Endothelial cell of umbilical vein (primary cell): ENCODE measurements around the gene SOHLH2. TPM values are rescaled to one million over a fixed set of nuclear protein-coding genes. Genes with fewer than 3 reads are reported as not detected.
A peak's percentile ranks its signal among the peaks of the same experiment; 100 is the strongest.

Experiments used
- BruUV-seq: library from RNA; stranded (reverse); fragments of 400-500 nt; replicated peaks from 2 replicates; lab custom pipeline; 2021; lab: Mats Ljungman, UMichigan
- CTCF ChIA-PET: fragments of 300-600, 350-600 bp; sonication (Branson Sonifier 250); formaldehyde crosslinking; loops from one replicate; lab custom pipeline; 2021; ENCODE audit warnings: antibody characterized with exemption, inconsistent platforms; lab: Charles Lee
- POLR2A ChIA-PET: fragments of 300-600, 350-600 bp; sonication (Branson Sonifier 250); formaldehyde crosslinking; loops from one replicate; lab custom pipeline; 2021; ENCODE audit warnings: antibody characterized with exemption, inconsistent platforms; lab: Charles Lee
- DNase-seq: peaks from one replicate; pipeline ENCODE4 v3.0.0-alpha.2; 2011; ENCODE audit warnings: low read depth, low spot score
- FAIRE-seq: peaks from 2 replicates; lab custom pipeline; 2011; peaks lifted over from hg19 to GRCh38; lab: Jason Lieb, UNC
- H2AFZ ChIP-seq: 2 replicates; pipeline ENCODE4 v1.6.0; 2012; ENCODE audit warnings: low read depth, low read length, control low read depth, inconsistent platforms
- H3K27ac ChIP-seq: 2 replicates; pipeline ENCODE4 v1.5.1; 2011; ENCODE audit warnings: low read depth, mild to moderate bottlenecking, control low read depth, low read length, moderate library complexity; ENCODE audit not compliant: insufficient read depth
- H3K27me3 ChIP-seq, 2 experiments: 2 replicates each; pipeline versions ENCODE4 v1.6.0 to v1.6.1; 2011; ENCODE audit warnings: low read length in 2 of 2, mixed read lengths in 1 of 2; ENCODE audit not compliant: control insufficient read depth in 2 of 2, insufficient read depth in 2 of 2
- H3K36me3 ChIP-seq, 2 experiments: 2 replicates in 1 of 2; 3 replicates in 1 of 2; pipeline ENCODE4 v1.5.1; 2011; ENCODE audit warnings: low read length in 2 of 2, mild to moderate bottlenecking in 1 of 2, moderate library complexity in 1 of 2; ENCODE audit not compliant: control insufficient read depth in 2 of 2, insufficient read depth in 2 of 2; ENCODE audit errors: extremely low read depth in 1 of 2
- H3K4me1 ChIP-seq: 3 replicates; pipeline ENCODE4 v1.5.1; 2011; ENCODE audit warnings: mild to moderate bottlenecking, low read length; ENCODE audit not compliant: control insufficient read depth, insufficient read depth; ENCODE audit errors: extremely low read depth
- H3K4me2 ChIP-seq: 2 replicates; pipeline ENCODE4 v1.6.1; 2011; ENCODE audit warnings: low read length, control low read depth, mixed read lengths; ENCODE audit not compliant: insufficient read depth
- H3K4me3 ChIP-seq, 3 experiments: fragments of 200-600 bp in 1 of 3; sonication (generic), shearing (Covaris generic) in 1 of 3; replicated peaks in 1 of 3; 2 replicates each; pipeline ENCODE4 v1.5.1; 2011 to 2016; ENCODE audit warnings: control low read depth in 3 of 3, low read length in 3 of 3, mild to moderate bottlenecking in 2 of 3, inconsistent platforms in 1 of 3, low read depth in 1 of 3, moderate library complexity in 1 of 3; ENCODE audit not compliant: insufficient read depth in 1 of 3
- H3K79me2 ChIP-seq: 2 replicates; pipeline ENCODE4 v1.6.0; 2012; ENCODE audit warnings: low read length, inconsistent platforms; ENCODE audit not compliant: control insufficient read depth, insufficient read depth
- H3K9ac ChIP-seq: replicated peaks from 2 replicates; pipeline ENCODE3; 2011; ENCODE audit warnings: low read length, control low read depth; ENCODE audit not compliant: insufficient read depth; ENCODE audit errors: extremely low read depth
- H3K9me1 ChIP-seq: replicated peaks from 3 replicates; pipeline ENCODE4 v1.6.0; 2011; ENCODE audit warnings: mild to moderate bottlenecking, low read length; ENCODE audit not compliant: control insufficient read depth, insufficient read depth; ENCODE audit errors: extremely low read depth
- H3K9me3 ChIP-seq: replicated peaks from 2 replicates; pipeline ENCODE4 v1.5.1; 2012; ENCODE audit warnings: low read length, inconsistent platforms; ENCODE audit not compliant: control insufficient read depth, insufficient read depth
- H4K20me1 ChIP-seq: replicated peaks from 2 replicates; pipeline ENCODE3; 2011; ENCODE audit warnings: mild to moderate bottlenecking, low read length; ENCODE audit not compliant: control insufficient read depth, insufficient read depth; ENCODE audit errors: extremely low read depth
- EZH2 ChIP-seq: IDR thresholded peaks from 2 replicates; pipeline ENCODE4 v1.6.1; 2012; ENCODE audit warnings: borderline replicate concordance, low read depth, mild to moderate bottlenecking, moderate library complexity, low read length, inconsistent platforms; ENCODE audit not compliant: severe bottlenecking
- FOS ChIP-seq: IDR thresholded peaks from 2 replicates; pipeline ENCODE4 v1.6.1; 2011; ENCODE audit warnings: mild to moderate bottlenecking, low read length, moderate library complexity, borderline replicate concordance; ENCODE audit not compliant: insufficient read depth
- GATA2 ChIP-seq: IDR thresholded peaks from 2 replicates; pipeline ENCODE4 v1.7.0; 2011; ENCODE audit warnings: low read depth, mild to moderate bottlenecking, moderate library complexity, mixed read lengths, low read length; ENCODE audit not compliant: insufficient read length, insufficient read depth
- JUN ChIP-seq: IDR thresholded peaks from 2 replicates; pipeline ENCODE4 v1.6.1; 2011; ENCODE audit warnings: borderline replicate concordance, low read depth; ENCODE audit not compliant: insufficient read length, insufficient read depth
- MYC ChIP-seq: IDR thresholded peaks from one replicate; pipeline ENCODE4 v1.6.1; 2011; ENCODE audit warnings: mild to moderate bottlenecking, low read depth, low read length
- POLR2A ChIP-seq: IDR thresholded peaks from 2 replicates; pipeline ENCODE4 v1.6.1; 2012; ENCODE audit warnings: low read depth, mild to moderate bottlenecking, control low read depth, low read length
- POLR2AphosphoS5 ChIP-seq: IDR thresholded peaks from 2 replicates; pipeline ENCODE4 v1.6.1; 2012; ENCODE audit warnings: low read depth, mild to moderate bottlenecking, control low read depth, low read length, moderate library complexity; ENCODE audit not compliant: insufficient read depth
- dilution Hi-C: fragments of 300-500 bp; cut with MboI; formaldehyde crosslinking; loops from one replicate; pipeline ENCODE4 v1.15.0; 2019; ENCODE audit warnings: low sequenced_read_pairs; ENCODE audit not compliant: extremely low pct_ligation_motif_present
- intact Hi-C: fragments of 100-400 bp; cut with micrococcal nuclease; formaldehyde crosslinking; loops from one replicate; pipeline ENCODE4 v1.10.0; 2022
- polyA plus RNA-seq, 4 experiments: library from polyadenylated mRNA; depleted of rRNA in 3 of 4; stranded (reverse) in 3 of 4; unstranded in 1 of 4; fragments of >200 nt; gene quantifications; 2 replicates each; pipeline versions ENCODE4 v1.2.1 to v1.2.3, GENCODE V29; 2011 to 2012; ENCODE audit warnings: missing spikeins in 1 of 4
- total RNA-seq: library from RNA; stranded (reverse); gene quantifications from 2 replicates; pipeline ENCODE4 v1.2.3, GENCODE V29; 2021
- TF ChIP-seq, protein P1 (sequence below), 2 donors: IDR thresholded peaks; 1 replicate in 1 of 2; 2 replicates in 1 of 2; pipeline ENCODE4 v1.5.1; 2011; ENCODE audit warnings: low read length in 2 of 2, mild to moderate bottlenecking in 2 of 2, moderate library complexity in 2 of 2, control low read depth in 1 of 2, inconsistent platforms in 1 of 2, low read depth in 1 of 2; ENCODE audit not compliant: insufficient read depth in 1 of 2; ENCODE audit errors: extremely low read depth in 1 of 2
- TF ChIP-seq, protein P2 (sequence below): IDR thresholded peaks from 2 replicates; pipeline ENCODE4 v1.6.1; 2011; ENCODE audit not compliant: insufficient read depth, insufficient read length

SOHLH2 gene
- total and polyA plus RNA-seq, 2 donors (not counting 3 experiments of a cell fraction or from before 2014, with no cell fraction given) = 0.11 to 0.55 TPM

DNA sequence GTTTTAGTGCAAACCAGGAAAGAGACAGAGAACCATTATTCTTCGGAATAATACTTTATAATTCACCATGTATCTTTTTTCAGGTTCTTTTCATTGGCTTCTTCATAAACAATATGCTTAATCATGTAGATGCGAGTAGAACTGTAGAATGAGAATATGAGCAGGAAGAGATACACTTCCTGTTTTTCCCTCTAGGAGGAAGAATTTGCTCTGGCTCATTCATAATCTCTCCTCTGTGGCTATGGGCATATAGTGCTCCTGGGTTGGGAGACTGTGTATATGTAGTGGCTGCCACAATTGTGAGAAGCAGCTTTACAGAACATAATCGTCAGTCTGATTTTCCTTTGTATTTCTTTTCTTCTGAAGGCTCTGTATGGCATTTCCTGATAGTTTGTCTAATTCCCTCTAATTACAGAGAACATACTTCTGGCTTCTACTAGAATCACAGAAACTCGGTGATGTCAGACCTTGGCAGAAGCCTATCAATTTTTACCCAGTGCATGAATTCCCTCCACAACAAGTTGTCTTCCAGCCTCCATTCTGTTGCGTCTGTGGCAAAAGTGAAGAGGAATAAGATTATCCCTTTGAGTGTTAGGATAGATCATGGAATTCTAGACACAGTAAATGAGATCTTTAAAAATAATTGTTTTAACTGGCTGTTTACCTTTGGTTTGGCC, 80.3 kb downstream of the SOHLH2 start:
- no TSS peak for BruUV-seq
- Histone ChIP-seq H3K9me3 (no peaks in the 10 kb centered on the region), H3K9ac (no peak overlapping the region), H3K9me1 (no peaks in the 10 kb centered on the region), H3K27me3 (peaks cover 17 to 24% of the 10 kb centered on the region in 2 experiments), H3K4me1 (peaks cover 6% of the 10 kb centered on the region), H3K4me3 (no peak overlapping the region), H4K20me1 (no peaks in the 10 kb centered on the region), H3K36me3 (no peaks in the 10 kb centered on the region), H2AFZ (no peak overlapping the region), H3K27ac (no peak overlapping the region), H3K4me2 (no peak overlapping the region), H3K79me2 (no peaks in the 10 kb centered on the region)
- intact Hi-C loops = loop anchor here (5.0 kb wide), 1 partner anchor 143 kb away; no protein-coding TSS in a partner anchor
- CTCF ChIA-PET = interaction anchor here (0.8 to 2.0 kb wide), 3 partner anchors 23 to 155 kb away, joined by 3 to 7 read pairs (median 5); no protein-coding TSS in a partner anchor
- POLR2A ChIA-PET = no interaction called here
- peak; percentile 67 for FAIRE-seq
- dilution Hi-C loops = no loop called here
- DNase-seq = peak; percentile 23
- TF ChIP-seq MYC (no peak), POLR2A (no peak), FOS (no peak), GATA2 (no peak), POLR2AphosphoS5 (no peak), EZH2 (no peak), JUN (no peak)
- TF ChIP-seq, protein P1, sequence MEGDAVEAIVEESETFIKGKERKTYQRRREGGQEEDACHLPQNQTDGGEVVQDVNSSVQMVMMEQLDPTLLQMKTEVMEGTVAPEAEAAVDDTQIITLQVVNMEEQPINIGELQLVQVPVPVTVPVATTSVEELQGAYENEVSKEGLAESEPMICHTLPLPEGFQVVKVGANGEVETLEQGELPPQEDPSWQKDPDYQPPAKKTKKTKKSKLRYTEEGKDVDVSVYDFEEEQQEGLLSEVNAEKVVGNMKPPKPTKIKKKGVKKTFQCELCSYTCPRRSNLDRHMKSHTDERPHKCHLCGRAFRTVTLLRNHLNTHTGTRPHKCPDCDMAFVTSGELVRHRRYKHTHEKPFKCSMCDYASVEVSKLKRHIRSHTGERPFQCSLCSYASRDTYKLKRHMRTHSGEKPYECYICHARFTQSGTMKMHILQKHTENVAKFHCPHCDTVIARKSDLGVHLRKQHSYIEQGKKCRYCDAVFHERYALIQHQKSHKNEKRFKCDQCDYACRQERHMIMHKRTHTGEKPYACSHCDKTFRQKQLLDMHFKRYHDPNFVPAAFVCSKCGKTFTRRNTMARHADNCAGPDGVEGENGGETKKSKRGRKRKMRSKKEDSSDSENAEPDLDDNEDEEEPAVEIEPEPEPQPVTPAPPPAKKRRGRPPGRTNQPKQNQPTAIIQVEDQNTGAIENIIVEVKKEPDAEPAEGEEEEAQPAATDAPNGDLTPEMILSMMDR (IDR thresholded peaks at IDR 0.05; ENCODE audit: extremely low read depth in 1 of 2, insufficient read depth in 1 of 2, low read depth in 1 of 2, low read length in 2 of 2) = no peak
- TF ChIP-seq, protein P2, sequence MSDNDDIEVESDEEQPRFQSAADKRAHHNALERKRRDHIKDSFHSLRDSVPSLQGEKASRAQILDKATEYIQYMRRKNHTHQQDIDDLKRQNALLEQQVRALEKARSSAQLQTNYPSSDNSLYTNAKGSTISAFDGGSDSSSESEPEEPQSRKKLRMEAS = no peak
